ENCODE results near the gene ABHD18.
A peak's percentile ranks its signal among the peaks of the same experiment; 100 is the strongest.
"Not testable (repeated sequence)": the region's sequence is repeated elsewhere in the genome, so short reads cannot be mapped to it uniquely, and the experiment has no call there.

The ABHD18 gene

DNA sequence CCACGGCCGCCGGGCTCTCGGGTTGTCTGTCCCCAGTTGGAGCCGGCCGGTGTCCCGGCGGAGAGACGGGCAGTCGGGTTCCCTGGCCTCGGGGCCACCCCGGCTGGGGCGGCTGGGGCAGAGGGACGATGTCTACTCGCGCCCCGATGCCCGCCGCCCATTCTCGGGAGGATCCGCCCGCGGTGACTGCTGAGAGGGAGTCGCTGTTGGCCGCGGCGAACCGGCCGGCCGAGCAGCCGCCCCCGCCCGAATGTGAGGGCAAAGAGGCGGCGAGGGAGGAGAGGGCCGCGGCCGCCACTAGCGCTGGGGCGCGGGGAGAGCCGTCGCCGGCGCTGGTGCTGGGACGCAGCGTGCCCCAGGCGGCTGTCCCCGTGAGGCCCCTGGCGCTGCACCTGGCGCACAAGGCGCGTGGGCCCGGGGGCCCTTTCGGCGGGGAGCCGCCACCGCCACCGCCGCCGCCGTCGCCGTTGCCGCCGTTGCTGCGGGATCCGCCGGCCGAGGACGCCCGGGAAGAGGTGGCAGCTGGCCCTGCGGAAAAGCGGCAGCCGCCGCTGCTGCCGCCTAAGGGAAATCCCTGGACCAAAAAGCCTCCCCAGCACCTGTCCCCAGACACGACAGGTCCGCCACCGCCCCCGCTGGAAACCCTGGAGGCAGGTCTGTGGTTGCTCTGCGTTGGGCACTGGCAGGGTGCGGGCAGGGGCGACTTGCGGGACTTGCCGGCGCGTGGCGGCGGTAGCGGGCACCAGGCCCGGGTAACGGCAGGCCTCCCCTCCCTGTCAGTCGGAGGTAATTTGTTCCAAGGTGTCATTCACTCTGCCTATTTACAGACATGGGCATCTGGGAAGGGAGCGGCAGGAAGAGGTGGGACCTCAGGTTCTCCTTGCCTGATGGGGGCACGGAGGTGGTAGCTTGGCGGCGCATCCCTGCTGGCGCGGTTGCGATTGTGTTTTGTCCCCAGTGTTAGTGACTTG, 96.6 kb downstream of the ABHD18 start:
- DNase-seq (ENCODE audit: insufficient read length, low spot score) (peak; percentile 42), FAIRE-seq (no peak)

DNA sequence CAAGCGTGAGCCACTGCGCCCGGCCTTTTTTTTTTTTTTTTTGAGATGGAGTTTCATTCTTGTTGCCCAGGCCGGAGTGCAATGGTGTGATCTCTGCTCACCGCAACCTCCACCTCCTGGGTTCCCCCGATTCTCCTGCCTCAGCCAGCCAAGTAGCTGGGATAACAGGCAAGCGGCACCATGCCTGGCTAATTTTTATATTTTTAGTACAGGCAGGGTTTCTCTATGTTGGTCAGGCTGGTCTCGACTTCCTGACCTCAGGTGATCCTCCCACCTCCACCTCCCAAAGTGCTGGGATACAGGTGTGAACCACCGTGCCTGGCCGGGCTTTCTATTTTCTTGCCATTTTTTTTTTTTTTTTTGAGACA, 101.2 kb downstream of the ABHD18 start:
- FAIRE-seq; DNase-seq (ENCODE audit: insufficient read length, low spot score): not testable (repeated sequence)

DNA sequence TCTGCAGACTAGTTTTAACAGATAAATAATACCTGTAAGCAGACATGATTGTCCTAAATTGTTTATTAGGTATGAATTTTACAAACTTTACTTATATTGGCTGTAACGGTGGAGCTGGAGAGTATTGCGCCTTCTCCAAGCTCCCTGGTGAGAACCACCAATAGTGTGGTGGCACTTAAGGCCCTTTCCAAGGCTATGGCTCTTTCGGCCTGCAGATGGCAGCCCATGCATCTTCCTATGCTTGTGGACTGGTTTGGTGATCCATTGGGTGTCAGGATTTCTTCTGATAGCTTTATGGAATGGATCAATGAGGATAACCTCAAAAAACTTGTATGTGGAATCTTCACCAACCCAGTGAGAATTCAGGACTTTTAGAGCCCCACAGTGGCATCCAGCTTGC, 103.7 kb downstream of the ABHD18 start:
- FAIRE-seq (no peak), DNase-seq (ENCODE audit: insufficient read length, low spot score) (peak; percentile 25)

DNA sequence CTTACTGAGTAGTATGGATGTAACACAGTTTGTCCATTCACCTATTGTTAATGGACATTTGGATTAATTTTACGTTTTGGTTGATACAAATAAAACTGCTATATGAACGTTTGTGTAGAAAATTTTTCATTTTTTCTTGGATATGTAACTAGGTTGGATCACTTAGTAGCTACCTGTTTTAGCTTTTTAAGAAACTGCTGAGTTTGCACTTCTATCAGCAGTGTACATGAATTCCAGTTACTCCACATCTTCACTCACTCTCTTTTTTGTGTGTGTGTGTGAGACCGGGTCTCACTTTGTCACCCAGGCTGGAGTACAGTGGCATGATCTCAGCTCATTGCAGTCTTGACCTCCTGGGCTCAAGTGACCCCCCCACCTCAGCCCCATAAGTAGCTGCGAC, 111.3 kb downstream of the ABHD18 start:
- FAIRE-seq (no peak), DNase-seq (ENCODE audit: insufficient read length, low spot score) (no peak)
